HG03432 (cell line): Measurements from ENCODE around the gene SPACA5.
A peak's percentile ranks its signal among the peaks of the same experiment; 100 is the strongest.
"Not testable (repeated sequence)": the region's sequence is repeated elsewhere in the genome, so short reads cannot be mapped to it uniquely, and the experiment has no call there.

Experiments
- ATAC-seq: cut with Tn5 transposase; IDR thresholded peaks from one replicate; pipeline ENCODE4 v1.9.1; 2021; ENCODE audit warnings: mild to moderate bottlenecking, moderate library complexity; ENCODE audit not compliant: unreplicated experiment

The SPACA5 gene

GRCh38 chrX:48006688-48007087 is at the start of gene SPACA5:
TSS of gene SPACA5 (plus strand) at chrX:48006988. CDS start at chrX:48007803, 815 bp downstream.
- not testable (repeated sequence) for ATAC-seq

- ATAC-seq: not testable (repeated sequence)
These were observed 48.6 kb upstream of the SPACA5 start for GRCh38 chrX:47958206-47958605.

- no peak for ATAC-seq
These were observed 47.9 kb upstream of the SPACA5 start for GRCh38 chrX:47958761-47959342.

- ATAC-seq: no peak
These were observed 46.4 kb upstream of the SPACA5 start for GRCh38 chrX:47960406-47960805.

- ATAC-seq: not testable (repeated sequence)
These were observed 45.0 kb upstream of the SPACA5 start for GRCh38 chrX:47961830-47962229.

- not testable (repeated sequence) for ATAC-seq
These were observed 41.3 kb upstream of the SPACA5 start for GRCh38 chrX:47965526-47965925.

- no peak for ATAC-seq
These were observed 33.6 kb upstream of the SPACA5 start for GRCh38 chrX:47973235-47973634.

DNA sequence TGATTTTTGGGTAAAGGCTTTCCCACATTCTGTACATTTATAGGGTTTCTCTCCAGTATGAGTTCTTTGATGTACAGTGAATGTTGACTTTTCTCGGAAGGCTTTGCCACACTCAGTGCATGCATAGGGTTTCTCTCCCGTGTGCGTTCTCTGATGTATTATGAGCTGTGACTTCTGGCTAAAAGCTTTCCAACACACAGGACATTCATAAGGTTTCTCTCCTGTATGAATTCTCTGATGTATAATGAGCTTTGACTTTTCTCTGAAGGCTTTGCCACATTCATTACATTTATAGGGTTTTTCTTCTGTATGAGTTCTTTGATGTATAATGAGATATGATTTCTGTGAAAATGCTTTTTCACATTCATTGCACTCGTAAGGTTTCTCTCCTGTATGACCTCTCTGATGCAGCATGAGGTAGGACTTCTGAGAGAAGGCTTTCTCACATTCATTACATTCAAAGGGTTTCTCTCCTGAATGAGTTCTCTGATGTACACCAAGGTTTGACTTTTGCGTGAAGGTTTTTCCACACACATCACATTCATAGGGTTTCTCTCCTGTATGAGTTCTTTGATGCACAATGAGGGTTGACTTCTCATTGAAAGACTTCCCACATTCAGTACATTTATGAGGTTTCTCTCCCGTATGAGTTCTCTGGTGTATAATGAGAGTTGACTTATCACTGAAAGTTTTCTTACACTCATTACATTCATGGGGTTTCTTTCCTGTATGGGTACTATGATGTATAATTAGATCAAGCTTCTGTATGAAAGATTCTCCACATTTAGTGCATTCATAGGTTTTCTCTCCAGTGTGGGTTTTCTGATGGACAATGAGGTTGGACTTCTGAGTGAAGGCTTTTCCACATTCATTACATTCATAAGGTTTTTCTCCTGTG is 30.3 kb upstream of the SPACA5 start:
- no peak for ATAC-seq

GRCh38 chrX:47991263-47992094 is 15.3 kb upstream of the SPACA5 start:
- no peak for ATAC-seq

GRCh38 chrX:47992095-47992380 is 14.8 kb upstream of the SPACA5 start:
- no peak for ATAC-seq

GRCh38 chrX:47992669-47993068 is 14.1 kb upstream of the SPACA5 start:
- no peak for ATAC-seq

- no peak for ATAC-seq
These were observed 5.5 kb upstream of the SPACA5 start for GRCh38 chrX:48001260-48001659.

- no peak for ATAC-seq
These were observed 4.5 kb upstream of the SPACA5 start for GRCh38 chrX:48002319-48002718.

GRCh38 chrX:48002929-48003328 is 3.9 kb upstream of the SPACA5 start:
- ATAC-seq: no peak

GRCh38 chrX:48003367-48003757 is 3.4 kb upstream of the SPACA5 start:
- no peak for ATAC-seq

DNA sequence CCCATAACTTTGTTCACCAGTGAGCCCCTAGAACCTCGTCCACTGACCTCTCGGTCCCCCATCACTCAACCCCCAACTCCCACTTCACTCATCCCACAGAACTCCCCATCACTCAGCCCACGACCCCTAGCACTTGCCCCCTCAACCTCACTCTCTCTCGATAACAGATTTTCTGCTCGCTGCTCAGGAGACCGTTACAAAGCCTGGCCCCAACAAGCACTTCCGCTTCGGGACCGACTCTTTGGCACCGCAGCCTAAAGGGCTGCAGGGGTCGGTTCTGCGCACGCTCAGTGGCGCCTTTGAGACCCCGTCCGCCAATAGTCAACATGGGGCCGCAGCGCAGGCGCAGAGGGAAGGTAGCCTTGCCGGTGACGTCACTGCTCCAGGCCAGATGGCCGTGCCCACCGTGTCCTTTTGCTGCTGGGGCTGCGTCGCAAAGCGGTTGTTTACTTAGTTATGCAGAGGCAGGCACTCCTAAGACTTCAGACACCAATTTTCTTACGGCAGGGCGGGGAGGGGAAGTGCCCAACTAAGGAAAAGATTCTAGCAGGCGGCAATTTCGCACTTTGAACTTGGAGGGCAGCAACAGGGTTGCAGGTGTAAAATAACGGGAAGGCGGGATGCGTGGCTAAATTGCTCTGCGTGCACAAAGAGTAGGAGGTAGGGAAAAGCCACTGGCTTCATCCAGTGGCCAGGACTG is 2.9 kb upstream of the SPACA5 start, which contains the start of gene ZNF182:
Gene ZNF182, minus strand, starts transcription at position 232 of the 700 bp plus-strand sequence. CDS start 1,380 bp downstream, outside the sequence.
- peak; percentile 96 for ATAC-seq

DNA sequence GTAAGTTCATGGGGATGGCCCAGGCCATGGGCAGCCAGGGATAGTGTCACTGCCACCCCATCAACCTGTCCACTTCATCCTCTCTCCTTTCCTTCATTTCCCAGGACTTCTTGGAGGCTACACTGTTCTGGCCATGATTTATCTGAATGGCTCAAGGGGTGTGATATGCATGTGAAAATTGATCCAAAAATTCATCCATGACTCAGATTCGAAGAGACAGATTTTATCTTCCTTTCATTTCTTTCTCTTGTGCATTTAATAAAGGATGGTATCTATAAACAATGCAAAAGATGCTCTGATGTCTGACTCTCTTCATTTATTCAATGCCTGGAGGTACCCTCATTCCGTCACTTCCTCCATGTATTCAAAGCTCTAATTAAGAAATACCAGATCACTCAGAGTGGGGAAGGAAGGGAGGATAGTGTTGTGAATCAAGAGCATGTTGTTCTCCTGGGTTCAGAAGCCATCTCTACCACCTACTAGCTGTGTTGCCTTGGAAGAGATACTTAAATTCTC is 2.7 kb downstream of the SPACA5 start:
- not testable (repeated sequence) for ATAC-seq

- not testable (repeated sequence) for ATAC-seq
These were observed 10.0 kb downstream of the SPACA5 start for GRCh38 chrX:48016583-48017310.

- not testable (repeated sequence) for ATAC-seq
These were observed 13.1 kb downstream of the SPACA5 start for GRCh38 chrX:48019892-48020291.

DNA sequence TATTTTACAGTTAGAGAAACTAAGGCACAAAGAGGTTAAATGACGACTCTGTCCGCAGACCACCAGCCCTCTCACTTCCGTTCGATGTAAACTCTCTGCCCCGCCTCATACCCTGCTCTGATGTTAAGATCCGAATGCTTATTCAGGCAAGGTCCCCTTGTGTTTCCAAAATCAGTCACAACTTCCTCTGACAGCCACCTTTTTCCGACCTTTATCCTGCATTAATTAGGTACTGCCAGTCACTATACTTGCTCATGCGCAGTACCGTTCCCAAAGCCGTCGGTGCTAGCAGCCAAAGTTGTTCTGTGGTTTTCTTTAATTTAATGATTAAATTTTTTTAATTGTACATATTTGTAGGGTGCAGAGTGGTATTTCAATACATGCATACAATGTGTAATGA is 13.7 kb downstream of the SPACA5 start:
- not testable (repeated sequence) for ATAC-seq
